ENCODE measurements around the gene PIK3R6. TPM values are rescaled to one million over a fixed set of nuclear protein-coding genes. Genes with fewer than 3 reads are reported as not detected.

PIK3R6 gene
- total RNA-seq, 1 experiment from 2014 or later = not detected

DNA sequence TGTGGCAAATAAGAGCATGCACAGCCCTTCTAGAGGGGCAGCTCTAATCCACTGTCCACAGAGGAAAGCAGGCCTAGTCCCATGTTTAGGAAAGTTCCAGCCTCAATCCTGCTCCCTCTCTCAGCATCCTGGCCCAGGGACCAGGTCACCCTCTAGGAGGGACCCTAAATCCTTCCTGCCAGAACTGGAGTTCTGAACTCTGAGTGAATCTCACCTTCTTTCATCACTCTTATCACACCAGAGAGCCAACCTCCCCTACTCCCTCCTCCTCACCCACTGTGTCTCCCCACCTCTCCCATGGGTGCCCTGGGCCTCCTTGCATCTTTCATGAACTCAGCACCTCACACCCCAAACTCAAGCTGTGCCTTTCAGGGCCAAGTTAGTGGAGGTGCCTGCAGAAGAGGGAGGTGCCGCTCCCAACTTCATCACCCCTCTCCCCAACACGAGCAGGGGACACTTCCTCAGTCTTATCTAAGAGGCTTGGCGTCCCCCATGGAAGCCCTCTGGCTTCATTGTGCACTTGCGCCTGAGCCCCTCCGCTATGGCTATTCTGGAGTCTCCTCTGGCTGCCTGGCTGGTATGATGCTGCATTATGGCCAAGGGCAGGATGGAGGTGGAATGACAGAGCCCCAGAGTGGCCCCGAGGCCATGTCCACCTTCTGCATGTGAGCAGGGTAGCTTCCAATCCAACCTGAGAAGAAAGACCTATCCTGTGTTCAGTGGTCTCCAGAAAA lies 31.7 kb downstream of the PIK3R6 start:
- Histone ChIP-seq H2AK5ac (ENCODE audit: insufficient read length, low read length) (no peak overlapping the region), H3K18ac (ENCODE audit: insufficient read length, low read depth, low read length) (no peak overlapping the region), H3K9me3 (ENCODE audit: control insufficient read depth, low read depth, low read length) (no peaks in the 10 kb centered on the region), H3K9ac (ENCODE audit: extremely low read depth, insufficient read length, low read length) (no peak overlapping the region), H4K91ac (ENCODE audit: insufficient read length, low read depth, low read length) (no peak overlapping the region), H4K5ac (ENCODE audit: insufficient read length, low read depth, low read length) (no peak overlapping the region), H3K23ac (ENCODE audit: insufficient read length, low read depth, low read length) (no peak overlapping the region), H2AFZ (ENCODE audit: low read length) (no peak overlapping the region), H2BK12ac (ENCODE audit: insufficient read length, low read depth, low read length) (no peak overlapping the region), H3K27me3 (ENCODE audit: insufficient read depth, low read length) (no peaks in the 10 kb centered on the region; the same call in 1 of the 2 replicates), H3T11ph (ENCODE audit: low read length) (no peak overlapping the region), H3K56ac (ENCODE audit: insufficient read length, low read depth, low read length) (no peak overlapping the region), H3K27ac (ENCODE audit: insufficient read length, low read depth, low read length) (no peak overlapping the region), H3K79me2 (ENCODE audit: insufficient read depth, low read length) (no peaks in the 10 kb centered on the region), H2BK120ac (ENCODE audit: low read depth, low read length, poor library complexity, severe bottlenecking) (no peak overlapping the region), H2BK15ac (ENCODE audit: low read depth, low read length) (no peak overlapping the region), H3K23me2 (ENCODE audit: insufficient read length, low read depth, low read length, poor library complexity, severe bottlenecking) (peaks cover 2% of the 10 kb centered on the region), H3K4ac (ENCODE audit: low read depth, low read length) (no peak overlapping the region), H3K79me1 (ENCODE audit: insufficient read depth, low read depth, low read length, poor library complexity, severe bottlenecking) (no peaks in the 10 kb centered on the region), H2BK20ac (ENCODE audit: low read depth, low read length, poor library complexity, severe bottlenecking) (no peak overlapping the region), H3K14ac (ENCODE audit: insufficient read depth, low read length) (no peak overlapping the region), H2BK5ac (ENCODE audit: insufficient read length, low read length) (no peak overlapping the region), H3K4me2 (ENCODE audit: insufficient read depth, insufficient read length, low read length) (no peak overlapping the region), H3K4me1 (ENCODE audit: insufficient read depth, low read length) (no peaks in the 10 kb centered on the region), H4K8ac (replicated peaks; ENCODE audit: insufficient read length, low read depth, low read length) (no peak overlapping the region), H4K20me1 (ENCODE audit: control insufficient read depth, insufficient read depth, insufficient read length) (no peaks in the 10 kb centered on the region)
- Mint-ChIP-seq H3K36me3 (ENCODE audit: insufficient read depth in 1 of 3, low read depth in 3 of 3) (no peaks in the 10 kb centered on the region), H3K27me3 (ENCODE audit: low read depth) (peaks cover 12% of the 10 kb centered on the region), H3K9me3 (peaks cover 0 to 1% of the 10 kb centered on the region in 2 experiments; a peak in 1 of 5 replicates), H3K27ac (peak overlapping the region in 1 of 3 experiments; percentile 55; a peak in 1 of 7 replicates), H3K4me3 (no peak overlapping the region), H3K4me1 (peaks cover 10 to 22% of the 10 kb centered on the region in 2 experiments; a peak in 3 of 4 replicates)
- DNase-seq = no peak
- TF ChIP-seq, protein P1, sequence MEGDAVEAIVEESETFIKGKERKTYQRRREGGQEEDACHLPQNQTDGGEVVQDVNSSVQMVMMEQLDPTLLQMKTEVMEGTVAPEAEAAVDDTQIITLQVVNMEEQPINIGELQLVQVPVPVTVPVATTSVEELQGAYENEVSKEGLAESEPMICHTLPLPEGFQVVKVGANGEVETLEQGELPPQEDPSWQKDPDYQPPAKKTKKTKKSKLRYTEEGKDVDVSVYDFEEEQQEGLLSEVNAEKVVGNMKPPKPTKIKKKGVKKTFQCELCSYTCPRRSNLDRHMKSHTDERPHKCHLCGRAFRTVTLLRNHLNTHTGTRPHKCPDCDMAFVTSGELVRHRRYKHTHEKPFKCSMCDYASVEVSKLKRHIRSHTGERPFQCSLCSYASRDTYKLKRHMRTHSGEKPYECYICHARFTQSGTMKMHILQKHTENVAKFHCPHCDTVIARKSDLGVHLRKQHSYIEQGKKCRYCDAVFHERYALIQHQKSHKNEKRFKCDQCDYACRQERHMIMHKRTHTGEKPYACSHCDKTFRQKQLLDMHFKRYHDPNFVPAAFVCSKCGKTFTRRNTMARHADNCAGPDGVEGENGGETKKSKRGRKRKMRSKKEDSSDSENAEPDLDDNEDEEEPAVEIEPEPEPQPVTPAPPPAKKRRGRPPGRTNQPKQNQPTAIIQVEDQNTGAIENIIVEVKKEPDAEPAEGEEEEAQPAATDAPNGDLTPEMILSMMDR (conservative IDR thresholded peaks at IDR 0.05) = no peak
- WGBS (ENCODE audit: extremely low coverage, insufficient read length, low lambda C conversion rate) = no CpG with 5 or more reads among the region's 6 CpGs
